Stimulated activated CD8-positive, alpha-beta memory T cell treated with anti-CD3 and anti-CD28 coated beads, Interleukin-12 subunit alpha, Interleukin-12 subunit beta, amount 100 ng/mL, for 1 hour (primary cell): Measurements from ENCODE around the gene SHROOM3.
"Not testable (repeated sequence)": the region's sequence is repeated elsewhere in the genome, so short reads cannot be mapped to it uniquely, and the experiment has no call there.

Experiments
- DNase-seq: peaks from one replicate; pipeline ENCODE4 v3.0.0-alpha.2; 2020; ENCODE audit warnings: low read depth

SHROOM3 gene

GRCh38 chr4:76445911-76446310, 10.9 kb downstream of the SHROOM3 start:
- no peak for DNase-seq

GRCh38 chr4:76447393-76447851, 12.4 kb downstream of the SHROOM3 start:
- no peak for DNase-seq

GRCh38 chr4:76448211-76448610, 13.2 kb downstream of the SHROOM3 start:
- no peak for DNase-seq

GRCh38 chr4:76449362-76449767, 14.3 kb downstream of the SHROOM3 start:
- no peak for DNase-seq

GRCh38 chr4:76449833-76450232, 14.8 kb downstream of the SHROOM3 start:
- no peak for DNase-seq

- DNase-seq: no peak
Measured at GRCh38 chr4:76453232-76453631, 18.2 kb downstream of the SHROOM3 start.

- DNase-seq: not testable (repeated sequence)
Measured at GRCh38 chr4:76454073-76454472, 19.0 kb downstream of the SHROOM3 start.

- no peak for DNase-seq
Measured at GRCh38 chr4:76457885-76458284, 22.9 kb downstream of the SHROOM3 start.

GRCh38 chr4:76458297-76458696, 23.3 kb downstream of the SHROOM3 start:
- DNase-seq: no peak

GRCh38 chr4:76458825-76459224, 23.8 kb downstream of the SHROOM3 start:
- no peak for DNase-seq

- DNase-seq: no peak
Measured at GRCh38 chr4:76459291-76459723, 24.3 kb downstream of the SHROOM3 start.

- no peak for DNase-seq
Measured at GRCh38 chr4:76463568-76463967, 28.5 kb downstream of the SHROOM3 start.

- no peak for DNase-seq
Measured at GRCh38 chr4:76470064-76470463, 35.0 kb downstream of the SHROOM3 start.

- DNase-seq: no peak
Measured at GRCh38 chr4:76470532-76470931, 35.5 kb downstream of the SHROOM3 start.

- DNase-seq: no peak
Measured at GRCh38 chr4:76476571-76476970, 41.5 kb downstream of the SHROOM3 start.

- no peak for DNase-seq
Measured at GRCh38 chr4:76484654-76485053, 49.6 kb downstream of the SHROOM3 start.

- no peak for DNase-seq
Measured at GRCh38 chr4:76485450-76485849, 50.4 kb downstream of the SHROOM3 start.

- DNase-seq: no peak
Measured at GRCh38 chr4:76486588-76487276, 51.7 kb downstream of the SHROOM3 start.

- DNase-seq: no peak
Measured at GRCh38 chr4:76487621-76488020, 52.6 kb downstream of the SHROOM3 start.

GRCh38 chr4:76488455-76488854, 53.4 kb downstream of the SHROOM3 start:
- no peak for DNase-seq

- DNase-seq: no peak
Measured at GRCh38 chr4:76488888-76489685, 54.1 kb downstream of the SHROOM3 start.

- DNase-seq: no peak
Measured at GRCh38 chr4:76489686-76490161, 54.7 kb downstream of the SHROOM3 start.

- DNase-seq: no peak
Measured at GRCh38 chr4:76492055-76492454, 57.0 kb downstream of the SHROOM3 start.
